Putamen (tissue), 1 donor: ENCODE results near the gene KNL1.
"Not testable (repeated sequence)": the region's sequence is repeated elsewhere in the genome, so short reads cannot be mapped to it uniquely, and the experiment has no call there.

ENCODE experiments used
- DNase-seq: peaks from one replicate; pipeline ENCODE4 v3.0.0-alpha.2; 2016; ENCODE audit warnings: low spot score

KNL1 gene

GRCh38 chr15:40593588-40594428 lies at the start of gene KNL1:
KNL1 (plus strand) TSS chr15:40594249; CDS start chr15:40602932, 8,683 bp downstream.
- DNase-seq, result peak; percentile 97

- DNase-seq, result no peak
Observed at GRCh38 chr15:40545457-40545856, 48.6 kb upstream of the KNL1 start.

GRCh38 chr15:40548610-40549009 lies 45.4 kb upstream of the KNL1 start:
- no peak for DNase-seq

- DNase-seq, result no peak
Observed at GRCh38 chr15:40549894-40550293, 44.2 kb upstream of the KNL1 start.

- no peak for DNase-seq
Observed at GRCh38 chr15:40550341-40551037, 43.6 kb upstream of the KNL1 start.

GRCh38 chr15:40554161-40554525 lies 39.9 kb upstream of the KNL1 start:
- no peak for DNase-seq

- no peak for DNase-seq
Observed at GRCh38 chr15:40555876-40556275, 38.2 kb upstream of the KNL1 start.

GRCh38 chr15:40558952-40559742 lies 34.9 kb upstream of the KNL1 start:
- DNase-seq, result no peak

GRCh38 chr15:40562691-40563090 lies 31.4 kb upstream of the KNL1 start:
- DNase-seq, result no peak

- no peak for DNase-seq
Observed at GRCh38 chr15:40563426-40563825, 30.6 kb upstream of the KNL1 start.

GRCh38 chr15:40564591-40565332 lies 29.3 kb upstream of the KNL1 start, which contains the start of gene CCDC32:
CCDC32 (minus strand) TSS chr15:40565042; CDS start chr15:40563015, 2,027 bp downstream.
- peak; percentile 99 for DNase-seq

GRCh38 chr15:40565333-40566238 lies 28.5 kb upstream of the KNL1 start:
- DNase-seq, result no peak

GRCh38 chr15:40567111-40567510 lies 26.9 kb upstream of the KNL1 start:
- DNase-seq, result no peak

- DNase-seq, result peak; percentile 92
Observed at GRCh38 chr15:40569129-40569953, 24.7 kb upstream of the KNL1 start, which contains the start of gene RPUSD2. RPUSD2 (plus strand) TSS chr15:40569299; CDS start chr15:40569338, 39 bp downstream.

GRCh38 chr15:40575113-40575512 lies 18.9 kb upstream of the KNL1 start:
- DNase-seq, result no peak

- not testable (repeated sequence) for DNase-seq
Observed at GRCh38 chr15:40576914-40577313, 17.1 kb upstream of the KNL1 start.

GRCh38 chr15:40578892-40579291 lies 15.2 kb upstream of the KNL1 start:
- no peak for DNase-seq

GRCh38 chr15:40581796-40582195 lies 12.3 kb upstream of the KNL1 start:
- DNase-seq, result not testable (repeated sequence)

- DNase-seq, result no peak
Observed at GRCh38 chr15:40582726-40583246, 11.3 kb upstream of the KNL1 start.
